HFF-Myc (cell line): Measurements from ENCODE around the gene ESRRA.

Source experiments
- DNase-seq: peaks from one replicate; pipeline ENCODE4 v3.0.0-alpha.2; 2011; ENCODE audit warnings: low read depth; ENCODE audit errors: extremely low read depth
- H3K4me3 ChIP-seq: replicated peaks from 2 replicates; pipeline ENCODE4 v1.5.1; 2011; ENCODE audit warnings: low read depth, mild to moderate bottlenecking, control low read depth, low read length
- TF ChIP-seq, protein P1 (sequence below): IDR thresholded peaks from 2 replicates; pipeline ENCODE4 v1.5.1; 2012; ENCODE audit warnings: mild to moderate bottlenecking, low read depth, low read length, control low read depth; ENCODE audit errors: missing control alignments

ESRRA gene

DNA sequence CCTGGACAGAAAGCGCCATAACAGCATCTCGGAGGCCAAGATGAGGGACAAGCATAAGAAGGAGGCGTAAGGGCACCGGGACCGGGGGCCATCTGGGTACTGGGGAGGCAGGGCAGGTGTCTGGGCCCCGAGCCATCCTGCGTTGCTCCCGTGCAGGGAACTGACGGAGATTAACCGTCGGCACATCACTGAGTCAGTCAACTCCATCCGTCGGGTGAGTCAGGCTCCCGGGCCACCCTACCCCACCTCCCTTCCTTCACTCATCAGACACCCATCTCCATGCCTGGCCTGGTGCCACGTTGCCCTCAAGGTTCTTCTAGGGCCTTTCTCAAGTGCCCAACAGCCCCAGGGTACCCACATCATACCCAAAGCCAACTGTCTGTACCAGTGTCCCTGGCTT lies 39.0 kb upstream of the ESRRA start:
- TF ChIP-seq, protein P1, sequence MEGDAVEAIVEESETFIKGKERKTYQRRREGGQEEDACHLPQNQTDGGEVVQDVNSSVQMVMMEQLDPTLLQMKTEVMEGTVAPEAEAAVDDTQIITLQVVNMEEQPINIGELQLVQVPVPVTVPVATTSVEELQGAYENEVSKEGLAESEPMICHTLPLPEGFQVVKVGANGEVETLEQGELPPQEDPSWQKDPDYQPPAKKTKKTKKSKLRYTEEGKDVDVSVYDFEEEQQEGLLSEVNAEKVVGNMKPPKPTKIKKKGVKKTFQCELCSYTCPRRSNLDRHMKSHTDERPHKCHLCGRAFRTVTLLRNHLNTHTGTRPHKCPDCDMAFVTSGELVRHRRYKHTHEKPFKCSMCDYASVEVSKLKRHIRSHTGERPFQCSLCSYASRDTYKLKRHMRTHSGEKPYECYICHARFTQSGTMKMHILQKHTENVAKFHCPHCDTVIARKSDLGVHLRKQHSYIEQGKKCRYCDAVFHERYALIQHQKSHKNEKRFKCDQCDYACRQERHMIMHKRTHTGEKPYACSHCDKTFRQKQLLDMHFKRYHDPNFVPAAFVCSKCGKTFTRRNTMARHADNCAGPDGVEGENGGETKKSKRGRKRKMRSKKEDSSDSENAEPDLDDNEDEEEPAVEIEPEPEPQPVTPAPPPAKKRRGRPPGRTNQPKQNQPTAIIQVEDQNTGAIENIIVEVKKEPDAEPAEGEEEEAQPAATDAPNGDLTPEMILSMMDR, result no peak
- no peak overlapping the region for H3K4me3 ChIP-seq
- no peak for DNase-seq

DNA sequence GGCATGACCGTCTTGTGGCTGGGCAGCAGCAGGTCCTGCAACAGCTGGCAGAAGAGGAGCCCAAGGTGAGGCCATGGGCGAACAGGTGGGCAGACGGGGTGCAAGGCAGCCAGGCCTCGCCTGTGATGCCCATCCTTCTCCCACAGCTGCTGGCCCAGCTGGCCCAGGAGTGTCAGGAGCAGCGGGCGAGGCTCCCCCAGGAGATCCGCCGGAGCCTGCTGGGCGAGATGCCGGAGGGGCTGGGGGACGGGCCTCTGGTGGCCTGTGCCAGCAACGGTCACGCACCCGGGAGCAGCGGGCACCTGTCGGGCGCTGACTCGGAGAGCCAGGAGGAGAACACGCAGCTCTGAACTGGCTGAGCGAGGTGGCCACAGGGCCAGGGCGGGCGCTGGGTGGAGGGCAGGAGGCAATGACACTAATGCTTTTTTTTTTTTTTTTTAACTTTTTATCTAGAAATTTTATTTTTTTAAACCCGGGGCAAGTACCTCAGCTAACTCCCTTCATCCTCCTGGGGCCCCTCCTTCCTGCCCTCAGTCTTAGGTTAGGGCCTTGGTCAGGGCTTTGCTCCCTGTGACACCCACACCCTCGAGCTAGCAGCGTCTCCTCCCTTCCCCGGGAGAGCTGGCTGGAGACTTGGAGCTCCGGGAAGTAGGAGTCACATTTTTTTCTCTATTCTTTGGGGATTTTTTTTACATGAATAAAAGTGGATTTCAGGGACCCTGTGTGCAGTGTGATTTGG lies 37.9 kb upstream of the ESRRA start:
- no peak overlapping the region for H3K4me3 ChIP-seq
- TF ChIP-seq, protein P1, result no peak
- no peak for DNase-seq

DNA sequence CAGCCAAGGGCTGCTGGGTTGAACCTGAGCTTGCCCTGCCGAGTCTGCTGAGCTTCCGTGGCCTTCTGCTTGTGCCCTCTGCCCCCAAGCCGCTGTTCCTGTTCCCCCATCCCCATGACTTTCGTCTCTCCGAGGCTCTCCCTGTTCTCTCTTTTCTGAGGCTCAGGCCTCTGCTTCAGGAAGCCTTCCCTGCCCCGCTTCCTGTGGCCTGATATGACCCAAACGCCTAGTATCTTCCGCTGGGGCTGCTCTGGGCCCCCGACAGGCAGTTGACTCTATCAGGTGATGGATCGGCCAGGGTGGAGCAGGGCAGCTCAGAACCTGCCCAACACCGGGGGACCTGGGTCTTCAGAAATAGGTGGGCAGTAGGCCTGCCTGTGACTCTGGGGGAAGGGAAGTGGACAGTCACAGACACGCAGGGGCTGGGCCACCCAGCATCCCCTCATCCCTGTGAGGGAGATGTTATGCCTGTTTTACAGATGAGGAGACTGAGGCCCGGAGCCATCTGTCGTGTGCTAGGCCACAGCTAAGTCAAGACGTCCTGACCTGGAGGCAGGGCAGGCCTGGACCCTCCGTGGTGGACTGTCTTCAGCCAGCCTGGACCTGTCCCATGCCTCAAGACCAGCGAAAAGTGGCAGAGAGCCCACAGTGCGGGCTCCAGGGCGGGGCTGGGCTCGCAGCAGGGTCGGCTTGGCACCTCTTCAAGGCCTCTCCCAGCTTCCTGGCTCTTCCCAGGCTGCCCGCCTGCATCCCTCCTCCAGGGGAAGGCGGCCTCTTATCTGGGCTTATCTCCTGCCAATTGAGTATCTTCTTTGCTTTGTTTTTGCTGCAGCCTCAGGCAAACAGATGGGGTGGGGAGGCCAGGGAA lies 37.1 kb upstream of the ESRRA start:
- H3K4me3 ChIP-seq, result peak overlapping the region; percentile 69
- no peak for DNase-seq
- TF ChIP-seq, protein P1, result no peak

DNA sequence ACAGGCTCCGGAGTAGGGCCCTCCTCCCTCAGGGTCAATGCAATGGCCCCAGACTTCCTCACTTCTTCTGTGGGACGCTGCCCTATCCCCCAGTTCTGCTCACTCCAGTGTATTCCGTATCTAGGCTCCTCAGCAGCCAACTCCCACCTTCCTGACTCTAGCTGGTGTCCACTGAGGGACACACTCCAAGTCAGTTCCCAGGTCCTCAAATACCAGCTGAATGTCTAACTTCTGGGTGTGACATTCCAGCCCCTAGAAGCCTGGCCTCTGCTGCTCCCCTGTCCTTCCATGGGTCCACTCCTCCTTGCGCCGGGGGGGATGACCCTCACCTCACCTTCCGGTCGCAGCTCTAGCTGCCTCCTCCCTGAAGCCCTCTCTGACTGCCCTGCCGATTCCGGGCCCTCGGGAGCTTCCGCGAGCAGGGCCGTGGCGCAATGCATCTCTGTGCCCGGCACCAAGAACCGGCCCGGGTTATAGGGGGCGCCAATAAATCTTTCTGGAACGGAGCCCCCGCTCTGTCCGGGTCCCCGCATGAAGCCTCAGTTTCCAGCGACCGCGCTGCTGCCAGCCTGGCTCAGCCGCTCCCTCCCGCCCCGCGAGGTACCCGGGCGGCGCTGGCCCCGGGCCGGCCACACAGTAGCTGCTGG lies 36.3 kb upstream of the ESRRA start:
- no peak for DNase-seq
- peak overlapping the region; percentile 69 for H3K4me3 ChIP-seq
- TF ChIP-seq, protein P1, result no peak

DNA sequence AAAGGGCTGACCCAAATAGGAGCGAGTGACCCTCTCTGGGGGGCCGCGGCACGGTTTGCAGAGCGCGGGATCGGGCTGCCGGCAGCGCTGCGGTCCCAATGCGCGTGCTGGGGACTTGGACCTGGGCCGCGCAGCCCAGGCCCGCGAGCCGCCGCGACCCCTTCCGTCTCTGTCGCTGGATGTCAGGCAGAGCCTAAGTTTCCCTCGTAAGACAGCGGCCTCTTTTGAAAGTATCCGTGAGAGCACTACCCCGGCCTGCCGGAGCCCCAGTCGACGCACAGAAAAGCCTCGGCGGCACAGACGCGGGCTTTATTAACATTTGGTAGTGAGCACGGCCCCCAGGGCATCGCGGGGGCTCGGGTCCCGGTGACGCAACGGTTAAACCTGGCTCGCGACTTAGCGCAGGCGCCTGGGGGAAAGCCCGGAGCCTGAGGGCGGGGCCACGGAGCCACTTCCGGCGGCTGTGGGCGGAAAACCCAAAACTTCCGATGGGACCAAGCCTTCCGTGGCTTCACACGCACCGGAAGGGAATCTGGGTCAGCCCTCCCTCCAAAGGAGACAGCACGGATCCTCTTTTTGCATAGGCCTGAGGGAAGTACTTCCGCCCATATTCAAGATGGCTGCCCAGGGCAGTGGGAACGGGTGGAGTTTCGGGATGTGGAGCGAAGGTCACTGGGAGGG lies 35.6 kb upstream of the ESRRA start:
- TF ChIP-seq, protein P1, result no peak
- DNase-seq, result peak; percentile 100
- H3K4me3 ChIP-seq, result peak overlapping the region; percentile 69

DNA sequence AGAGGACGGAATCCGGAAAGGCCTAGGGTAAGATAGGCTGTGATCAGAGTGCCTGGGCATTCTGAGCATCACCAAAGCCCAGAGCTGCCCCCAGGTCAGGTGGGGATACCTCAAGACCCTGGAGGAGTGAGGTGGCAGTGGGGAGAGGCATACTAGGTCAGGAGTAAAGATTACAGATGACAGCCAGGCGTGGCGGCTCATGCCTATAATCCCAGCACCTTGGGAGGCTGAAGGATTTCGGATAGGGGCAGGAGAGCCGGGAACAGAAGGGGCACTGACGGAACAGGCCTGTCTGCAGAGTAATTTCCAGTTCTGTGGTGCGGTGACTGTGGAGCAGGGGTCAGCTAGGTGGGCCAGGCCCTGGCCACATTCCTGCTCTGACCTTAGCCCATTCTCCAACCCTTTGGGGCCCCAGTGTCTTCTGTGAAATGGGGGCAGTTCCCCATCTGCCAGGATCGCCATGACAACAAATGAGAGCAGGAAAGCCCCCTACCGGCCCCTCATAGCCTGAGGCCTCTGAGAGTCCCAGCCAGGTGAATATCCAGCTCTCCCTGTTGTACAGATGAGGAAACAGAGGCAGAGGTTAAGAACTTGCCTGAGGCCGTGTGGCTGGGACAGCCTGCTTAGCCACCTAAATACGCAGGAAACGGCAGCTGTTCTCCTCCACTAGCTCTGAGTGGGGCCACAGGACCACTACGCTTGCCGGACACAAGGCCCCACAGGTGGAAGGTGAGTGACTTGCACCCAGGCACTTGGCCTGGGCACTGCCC lies 30.1 kb upstream of the ESRRA start:
- H3K4me3 ChIP-seq, result no peak overlapping the region

More for the DNA sequence above, 30.1 kb upstream of the ESRRA start:
- TF ChIP-seq, protein P1, result no peak
- no peak for DNase-seq
